UCSD-AML1 (cell line): ENCODE measurements around the gene CNR2.
"Not testable (repeated sequence)": the region's sequence is repeated elsewhere in the genome, so short reads cannot be mapped to it uniquely, and the experiment has no call there.

ENCODE experiments used
- DNase-seq: peaks from one replicate; lab custom pipeline; 2025; ENCODE audit not compliant: unreplicated experiment; lab: John Stamatoyannopoulos, UW

The CNR2 gene

GRCh38 chr1:23916209-23917131, 3.3 kb upstream of the CNR2 start:
- DNase-seq = peak; percentile 74

- no peak for DNase-seq
Observed at GRCh38 chr1:23915466-23915865, 2.3 kb upstream of the CNR2 start.

- no peak for DNase-seq
Observed at GRCh38 chr1:23914921-23915320, 1.8 kb upstream of the CNR2 start.

GRCh38 chr1:23911921-23912320, 1.2 kb downstream of the CNR2 start:
- no peak for DNase-seq

GRCh38 chr1:23910553-23911246, 2.5 kb downstream of the CNR2 start:
- no peak for DNase-seq

- DNase-seq = no peak
Observed at GRCh38 chr1:23910144-23910543, 3.0 kb downstream of the CNR2 start.

GRCh38 chr1:23909412-23909811, 3.8 kb downstream of the CNR2 start:
- DNase-seq = no peak

- DNase-seq = peak; percentile 79
Observed at GRCh38 chr1:23908453-23909341, 4.5 kb downstream of the CNR2 start.

GRCh38 chr1:23906731-23907130, 6.4 kb downstream of the CNR2 start:
- no peak for DNase-seq

GRCh38 chr1:23905461-23906025, 7.6 kb downstream of the CNR2 start:
- no peak for DNase-seq

- no peak for DNase-seq
Observed at GRCh38 chr1:23904748-23905357, 8.3 kb downstream of the CNR2 start.

- DNase-seq = no peak
Observed at GRCh38 chr1:23903754-23904153, 9.4 kb downstream of the CNR2 start.

- no peak for DNase-seq
Observed at GRCh38 chr1:23902321-23903278, 10.6 kb downstream of the CNR2 start.

GRCh38 chr1:23900017-23900416, 13.1 kb downstream of the CNR2 start:
- not testable (repeated sequence) for DNase-seq

GRCh38 chr1:23899070-23899469, 14.1 kb downstream of the CNR2 start:
- DNase-seq = no peak

GRCh38 chr1:23897083-23897482, 16.1 kb downstream of the CNR2 start:
- no peak for DNase-seq

GRCh38 chr1:23896491-23896890, 16.7 kb downstream of the CNR2 start:
- no peak for DNase-seq

- DNase-seq = no peak
Observed at GRCh38 chr1:23895993-23896392, 17.2 kb downstream of the CNR2 start.

GRCh38 chr1:23895082-23895481, 18.1 kb downstream of the CNR2 start:
- no peak for DNase-seq
